Smooth muscle cell (in vitro differentiated cells): ENCODE results near the gene EN2. TPM values are rescaled to one million over a fixed set of nuclear protein-coding genes. Genes with fewer than 3 reads are reported as not detected.

ENCODE experiments used
- DNase-seq: peaks from one replicate; lab custom pipeline; 2025; ENCODE audit not compliant: unreplicated experiment; lab: John Stamatoyannopoulos, UW
- H2AFZ ChIP-seq: fragments of 200-600 bp; sonication (generic); 2 replicates; pipeline ENCODE4 v1.6.0; 2016; ENCODE audit warnings: antibody characterized with exemption, low read depth, mild to moderate bottlenecking
- H3F3A ChIP-seq: fragments of 200-600 bp; sonication (generic); 2 replicates; pipeline ENCODE4 v1.6.0; 2017; ENCODE audit warnings: antibody characterized with exemption, low read depth
- H3K27ac ChIP-seq: fragments of 200-600 bp; sonication (generic); 2 replicates; pipeline ENCODE4 v1.5.1; 2016; ENCODE audit warnings: low read depth, mild to moderate bottlenecking
- H3K27me3 ChIP-seq: fragments of 200-600 bp; sonication (generic); 2 replicates; pipeline ENCODE4 v1.6.1; 2016; ENCODE audit warnings: low read depth, mild to moderate bottlenecking
- H3K36me3 ChIP-seq: fragments of 200-600 bp; sonication (generic); 2 replicates; pipeline ENCODE4 v1.5.1; 2016; ENCODE audit warnings: low read depth
- H3K4me1 ChIP-seq: fragments of 200-600 bp; sonication (generic); 2 replicates; pipeline ENCODE4 v1.5.1; 2016; ENCODE audit warnings: low read depth
- H3K4me2 ChIP-seq: fragments of 200-600 bp; sonication (generic); 2 replicates; pipeline ENCODE4 v1.6.0; 2016; ENCODE audit warnings: mild to moderate bottlenecking
- H3K4me3 ChIP-seq: fragments of 200-600 bp; sonication (generic); 2 replicates; pipeline ENCODE4 v1.5.1; 2016; ENCODE audit warnings: mild to moderate bottlenecking
- H3K79me2 ChIP-seq: fragments of 200-600 bp; sonication (generic); 2 replicates; pipeline ENCODE4 v1.6.0; 2016; ENCODE audit warnings: low read depth, mild to moderate bottlenecking
- H3K9ac ChIP-seq: fragments of 200-600 bp; sonication (generic); 2 replicates; pipeline ENCODE4 v1.6.0; 2016; ENCODE audit warnings: low read depth
- H3K9me3 ChIP-seq: fragments of 200-600 bp; sonication (generic); replicated peaks from 2 replicates; pipeline ENCODE4 v1.5.1; 2016; ENCODE audit warnings: low read depth
- H4K20me1 ChIP-seq: fragments of 200-600 bp; sonication (generic); 2 replicates; pipeline ENCODE4 v1.6.0; 2016; ENCODE audit warnings: low read depth
- WGBS: methylation state at CpG from one replicate; pipeline ENCODE4 v1.1.7; 2016; ENCODE audit warnings: low lambda C conversion rate; 5-methylcytosine and 5-hydroxymethylcytosine counted together
- polyA plus RNA-seq: library from polyadenylated mRNA; unstranded; fragments of >200 nt; fragmentation: Nextera tagmentation; extraction: Ambion mirVana; gene quantifications from 2 replicates; pipeline ENCODE4 v1.2.1, GENCODE V29; 2016
- total RNA-seq: library from RNA; depleted of rRNA; stranded (reverse); fragments of >200 nt; gene quantifications from 2 replicates; pipeline ENCODE4 v1.2.3, GENCODE V29; 2014
- TF ChIP-seq, protein P1 (sequence below): fragments of 200-600 bp; sonication (generic); IDR thresholded peaks from 2 replicates; pipeline ENCODE4 v1.5.1; 2017; ENCODE audit warnings: borderline replicate concordance, mild to moderate bottlenecking, antibody characterized with exemption; ENCODE audit not compliant: insufficient read depth, poor library complexity, severe bottlenecking

The EN2 gene
- total and polyA plus RNA-seq, 2 experiments from 2014 or later = not detected

DNA sequence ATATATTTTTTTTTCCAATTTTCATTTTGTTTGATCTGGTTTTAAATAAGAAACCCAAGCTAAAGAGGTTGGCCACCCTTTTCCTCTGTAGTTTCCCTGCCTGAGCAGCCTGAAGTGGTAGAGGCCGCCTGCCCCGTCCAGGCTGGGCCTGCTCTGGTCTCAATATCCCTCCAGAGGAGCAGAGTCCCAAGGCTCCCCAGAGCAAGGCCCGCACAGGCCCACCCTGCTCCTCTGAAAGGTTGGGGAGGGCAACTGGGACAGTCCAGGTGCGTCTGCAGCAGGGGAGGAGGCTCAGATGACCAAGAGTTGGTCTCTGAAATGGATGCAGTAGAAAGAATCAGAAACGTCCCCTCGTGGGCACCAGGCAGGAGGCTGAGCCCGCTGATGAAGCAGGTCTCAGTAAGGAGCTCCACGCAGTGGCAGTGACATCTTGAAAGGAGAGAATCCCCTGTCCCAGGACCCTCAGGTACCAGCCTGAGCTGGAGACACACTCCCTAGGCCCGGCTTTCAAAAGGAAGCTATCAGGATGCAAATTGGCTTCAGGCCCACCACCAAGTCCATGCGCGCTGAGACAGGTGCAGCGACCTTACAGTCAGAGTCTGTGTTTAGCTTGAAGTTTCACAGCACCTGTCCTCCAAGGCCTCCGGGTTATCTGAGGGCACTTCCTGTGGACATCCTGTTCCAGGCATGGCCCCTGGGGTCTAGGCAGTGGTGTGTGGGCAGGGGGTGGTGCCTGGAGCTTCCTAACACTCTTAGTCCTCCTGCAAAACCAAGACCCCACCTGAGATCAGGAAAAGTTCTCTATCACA is 37.7 kb downstream of the EN2 start:
- Histone ChIP-seq H3K4me2 (no peak overlapping the region), H3K9ac (no peak overlapping the region), H3K79me2 (no peaks in the 10 kb centered on the region), H3K9me3 (no peaks in the 10 kb centered on the region), H3K4me1 (peaks cover 3% of the 10 kb centered on the region), H4K20me1 (no peaks in the 10 kb centered on the region), H3K27me3 (peaks cover 47% of the 10 kb centered on the region), H2AFZ (no peak overlapping the region), H3F3A (no peaks in the 10 kb centered on the region), H3K4me3 (no peak overlapping the region), H3K27ac (no peak overlapping the region), H3K36me3 (no peaks in the 10 kb centered on the region)
- WGBS = 93% methylated on average over 13 of the region's 13 CpGs
- TF ChIP-seq, protein P1, sequence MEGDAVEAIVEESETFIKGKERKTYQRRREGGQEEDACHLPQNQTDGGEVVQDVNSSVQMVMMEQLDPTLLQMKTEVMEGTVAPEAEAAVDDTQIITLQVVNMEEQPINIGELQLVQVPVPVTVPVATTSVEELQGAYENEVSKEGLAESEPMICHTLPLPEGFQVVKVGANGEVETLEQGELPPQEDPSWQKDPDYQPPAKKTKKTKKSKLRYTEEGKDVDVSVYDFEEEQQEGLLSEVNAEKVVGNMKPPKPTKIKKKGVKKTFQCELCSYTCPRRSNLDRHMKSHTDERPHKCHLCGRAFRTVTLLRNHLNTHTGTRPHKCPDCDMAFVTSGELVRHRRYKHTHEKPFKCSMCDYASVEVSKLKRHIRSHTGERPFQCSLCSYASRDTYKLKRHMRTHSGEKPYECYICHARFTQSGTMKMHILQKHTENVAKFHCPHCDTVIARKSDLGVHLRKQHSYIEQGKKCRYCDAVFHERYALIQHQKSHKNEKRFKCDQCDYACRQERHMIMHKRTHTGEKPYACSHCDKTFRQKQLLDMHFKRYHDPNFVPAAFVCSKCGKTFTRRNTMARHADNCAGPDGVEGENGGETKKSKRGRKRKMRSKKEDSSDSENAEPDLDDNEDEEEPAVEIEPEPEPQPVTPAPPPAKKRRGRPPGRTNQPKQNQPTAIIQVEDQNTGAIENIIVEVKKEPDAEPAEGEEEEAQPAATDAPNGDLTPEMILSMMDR = no peak
- DNase-seq = no peak

DNA sequence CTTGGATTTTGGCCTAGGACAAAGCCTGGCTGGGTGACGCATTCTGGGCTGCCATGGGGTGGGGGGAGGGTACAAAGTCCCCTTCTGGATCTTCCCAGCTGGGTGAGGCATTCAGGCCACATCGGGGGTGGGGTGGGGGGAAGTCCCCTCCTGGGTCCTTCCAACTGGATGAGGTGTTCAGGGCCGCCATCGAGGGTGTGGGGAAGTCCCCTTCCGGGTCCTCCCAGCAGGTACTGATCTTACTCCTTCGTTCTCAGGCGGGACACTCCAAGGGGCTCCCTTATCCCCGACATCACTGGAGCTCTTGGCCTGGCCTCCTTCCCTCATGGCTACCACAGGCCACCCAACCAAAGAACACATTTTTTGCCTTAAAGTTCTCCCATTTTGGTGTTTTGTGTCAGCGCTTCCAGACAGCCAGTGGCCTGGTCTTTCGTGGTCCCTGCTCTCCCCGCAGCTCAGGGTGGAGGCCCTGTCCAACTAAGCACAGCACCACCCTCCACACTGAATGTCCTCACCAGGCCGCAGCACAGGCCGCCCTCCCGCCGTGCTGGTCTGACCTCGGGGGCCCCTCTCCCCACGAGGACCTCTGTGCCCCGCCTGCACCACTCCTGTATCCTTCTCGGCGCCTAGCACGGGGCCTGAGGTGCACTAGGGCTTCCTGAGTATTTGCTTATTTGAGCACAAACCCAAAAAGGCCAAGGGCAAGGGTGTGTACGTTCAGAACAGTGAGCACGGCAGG is 38.5 kb downstream of the EN2 start:
- no peaks in the 10 kb centered on the region for H4K20me1 ChIP-seq
- peaks cover 54% of the 10 kb centered on the region for H3K27me3 ChIP-seq
- no peaks in the 10 kb centered on the region for H3K4me1 ChIP-seq
- no peaks in the 10 kb centered on the region for H3F3A ChIP-seq
- TF ChIP-seq, protein P1 = no peak
- H3K4me2 ChIP-seq = no peak overlapping the region
- no peak overlapping the region for H3K27ac ChIP-seq
- no peaks in the 10 kb centered on the region for H3K36me3 ChIP-seq
- H3K79me2 ChIP-seq = no peaks in the 10 kb centered on the region
- 92% methylated on average over 23 of the region's 23 CpGs for WGBS
- H2AFZ ChIP-seq = no peak overlapping the region
- H3K9me3 ChIP-seq = no peaks in the 10 kb centered on the region
- H3K4me3 ChIP-seq = no peak overlapping the region
- no peak for DNase-seq
- no peak overlapping the region for H3K9ac ChIP-seq

DNA sequence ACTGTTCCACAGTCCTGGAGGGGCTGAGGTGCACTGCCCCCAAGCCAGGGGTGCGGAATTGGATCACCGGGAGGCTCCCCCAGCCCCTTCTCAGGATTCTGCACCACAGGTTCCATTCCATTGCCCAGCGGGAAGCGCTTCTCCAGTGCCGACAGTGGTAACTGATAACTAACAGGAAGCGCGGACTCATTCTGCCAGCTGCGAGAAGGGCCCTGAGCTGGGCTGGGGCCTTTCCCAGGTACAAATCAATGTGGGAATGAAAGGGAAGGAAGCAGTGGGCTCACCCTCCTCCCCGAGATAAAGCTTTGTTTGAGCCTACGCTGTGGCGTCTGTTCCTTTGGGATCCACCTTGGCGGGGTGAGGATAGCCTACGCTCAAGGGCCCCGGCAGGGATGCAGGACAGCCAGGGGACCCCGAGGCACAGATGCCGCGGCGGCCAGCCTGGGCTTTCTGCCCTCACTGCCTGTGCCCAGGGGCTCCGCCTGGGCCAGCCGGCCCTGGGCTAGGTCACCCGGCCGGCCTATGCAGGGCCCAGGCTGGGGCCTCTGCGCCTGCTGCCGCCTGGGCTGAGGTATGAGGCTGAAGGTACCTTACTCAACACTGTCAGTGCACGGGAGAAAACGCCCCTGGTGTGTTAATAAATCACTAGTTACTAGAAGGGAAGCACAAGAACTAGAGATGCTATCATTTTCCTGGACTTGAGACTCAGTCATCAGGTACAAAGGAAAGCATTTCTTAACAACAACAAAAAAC is 39.4 kb downstream of the EN2 start:
- no peak overlapping the region for H3K27ac ChIP-seq
- H3K4me1 ChIP-seq = no peaks in the 10 kb centered on the region
- no peak overlapping the region for H3K4me2 ChIP-seq
- no peak overlapping the region for H2AFZ ChIP-seq
- no peaks in the 10 kb centered on the region for H4K20me1 ChIP-seq
- peaks cover 56% of the 10 kb centered on the region for H3K27me3 ChIP-seq
- 89% methylated on average over 26 of the region's 26 CpGs for WGBS
- H3K9ac ChIP-seq = no peak overlapping the region
- TF ChIP-seq, protein P1 = no peak
- H3K9me3 ChIP-seq = no peaks in the 10 kb centered on the region
- no peaks in the 10 kb centered on the region for H3K79me2 ChIP-seq
- no peaks in the 10 kb centered on the region for H3K36me3 ChIP-seq
- DNase-seq = no peak
- H3F3A ChIP-seq = no peaks in the 10 kb centered on the region
- no peak overlapping the region for H3K4me3 ChIP-seq
